ENCODE results near the gene CCDC78.

- TF ChIP-seq CTCF (IDR thresholded peaks at IDR 0.05; ENCODE audit: extremely low read depth in 1 of 2, insufficient read depth in 1 of 2, low read depth in 1 of 2, low read length in 2 of 2) (peak in 1 of 2 donors; percentile 19), POLR2AphosphoS5 (IDR thresholded peaks at IDR 0.05; ENCODE audit: insufficient read depth, low read depth, low read length) (no peak), GATA2 (IDR thresholded peaks at IDR 0.05; ENCODE audit: insufficient read depth, insufficient read length, low read depth, low read length) (no peak), MYC (IDR thresholded peaks at IDR 0.05; ENCODE audit: low read depth, low read length) (no peak), EZH2 (IDR thresholded peaks at IDR 0.05; ENCODE audit: borderline replicate concordance, low read depth, low read length, severe bottlenecking) (no peak)
These were observed 19.5 kb upstream of the CCDC78 start for GRCh38 chr16:745739-746138.
